Fibroblast of pulmonary artery (primary cell): ENCODE data around the gene TRAF2.

Experiments used
- DNase-seq: peaks from one replicate; pipeline ENCODE4 v3.0.0-alpha.2; 2010; ENCODE audit warnings: low read depth
- H3K4me3 ChIP-seq: replicated peaks from 2 replicates; pipeline ENCODE4 v1.5.1; 2011; ENCODE audit warnings: low read depth, mild to moderate bottlenecking, control low read depth, low read length, moderate library complexity
- CTCF ChIP-seq: IDR thresholded peaks from 2 replicates; pipeline ENCODE4 v1.5.1; 2011; ENCODE audit warnings: mild to moderate bottlenecking, control low read depth, low read length, inconsistent platforms; ENCODE audit errors: missing control alignments

Gene TRAF2

GRCh38 chr9:136925414-136926153 lies 39.3 kb downstream of the TRAF2 start:
- no peak for TF ChIP-seq CTCF
- H3K4me3 ChIP-seq, result no peak overlapping the region
- DNase-seq, result no peak

GRCh38 chr9:136926154-136926704 lies 39.9 kb downstream of the TRAF2 start:
- no peak overlapping the region for H3K4me3 ChIP-seq
- no peak for TF ChIP-seq CTCF
- DNase-seq, result no peak

- no peak overlapping the region for H3K4me3 ChIP-seq
- DNase-seq, result no peak
- TF ChIP-seq CTCF, result no peak
These were observed 40.4 kb downstream of the TRAF2 start for GRCh38 chr9:136926749-136927148.

GRCh38 chr9:136927343-136928271 lies 41.3 kb downstream of the TRAF2 start:
- H3K4me3 ChIP-seq, result no peak overlapping the region
- no peak for TF ChIP-seq CTCF
- peak; percentile 35 for DNase-seq

GRCh38 chr9:136928591-136928990 lies 42.3 kb downstream of the TRAF2 start:
- no peak for DNase-seq
- no peak overlapping the region for H3K4me3 ChIP-seq
- TF ChIP-seq CTCF, result no peak

- no peak overlapping the region for H3K4me3 ChIP-seq
- no peak for DNase-seq
- TF ChIP-seq CTCF, result no peak
These were observed 43.7 kb downstream of the TRAF2 start for GRCh38 chr9:136930014-136930413.
